Choroid plexus epithelial cell (primary cell): ENCODE data around the gene PHIP.

ENCODE experiments used
- DNase-seq: peaks from one replicate; pipeline ENCODE4 v3.0.0-alpha.2; 2010; ENCODE audit warnings: low read depth
- H3K4me3 ChIP-seq: 2 replicates; pipeline ENCODE4 v1.5.1; 2011; ENCODE audit warnings: low read depth, mild to moderate bottlenecking, control low read depth, low read length, moderate library complexity
- CTCF ChIP-seq: conservative IDR thresholded peaks from 2 replicates; pipeline ENCODE4 v1.5.1; 2011; ENCODE audit warnings: low read depth, mild to moderate bottlenecking, control low read depth, inconsistent platforms, low read length, moderate library complexity

PHIP gene

DNA sequence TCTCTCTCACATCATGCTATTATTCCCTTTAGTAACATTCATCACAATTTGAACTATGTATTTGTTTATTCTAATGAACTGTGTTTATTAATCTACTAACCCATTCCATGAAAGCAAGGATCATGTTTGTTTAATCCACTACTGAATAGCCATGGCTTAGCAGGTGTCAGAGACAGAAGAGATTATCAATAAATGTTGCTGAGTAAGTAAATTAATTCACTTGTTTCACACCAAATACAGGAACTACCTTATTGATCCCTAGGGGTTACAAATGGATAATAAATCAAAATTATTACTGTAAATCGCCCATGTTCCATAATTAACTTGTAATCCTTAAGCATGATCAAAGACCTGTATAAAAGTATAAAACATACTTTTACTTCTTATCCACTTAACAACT is 76.6 kb downstream of the PHIP start:
- TF ChIP-seq CTCF = no peak
- no peak overlapping the region for H3K4me3 ChIP-seq
- DNase-seq = no peak

DNA sequence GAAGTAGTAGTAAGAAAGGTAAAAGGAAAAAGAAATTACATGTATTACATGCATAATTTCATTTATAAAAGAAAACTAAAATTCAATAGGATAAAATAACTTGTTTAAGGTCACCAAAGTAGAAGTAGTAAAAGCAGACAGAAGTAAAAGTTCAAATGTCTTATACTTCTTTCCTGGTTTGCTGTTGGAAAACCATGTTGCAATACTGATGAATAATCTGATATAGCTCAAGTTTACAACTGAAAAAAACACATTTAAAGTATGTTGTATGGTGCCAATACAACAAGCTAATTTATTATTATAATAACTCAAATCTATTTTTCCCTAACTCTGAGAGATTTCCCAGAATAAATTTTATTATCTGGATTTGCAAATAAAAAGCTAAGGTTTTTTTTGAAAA is 78.3 kb downstream of the PHIP start:
- DNase-seq = peak; percentile 34

GRCh38 chr6:78995946-78996345 is 82.1 kb downstream of the PHIP start:
- H3K4me3 ChIP-seq = no peak overlapping the region
- DNase-seq = peak; percentile 40
- no peak for TF ChIP-seq CTCF

More for the DNA sequence above, 78.3 kb downstream of the PHIP start:
- no peak for TF ChIP-seq CTCF
- H3K4me3 ChIP-seq = no peak overlapping the region

DNA sequence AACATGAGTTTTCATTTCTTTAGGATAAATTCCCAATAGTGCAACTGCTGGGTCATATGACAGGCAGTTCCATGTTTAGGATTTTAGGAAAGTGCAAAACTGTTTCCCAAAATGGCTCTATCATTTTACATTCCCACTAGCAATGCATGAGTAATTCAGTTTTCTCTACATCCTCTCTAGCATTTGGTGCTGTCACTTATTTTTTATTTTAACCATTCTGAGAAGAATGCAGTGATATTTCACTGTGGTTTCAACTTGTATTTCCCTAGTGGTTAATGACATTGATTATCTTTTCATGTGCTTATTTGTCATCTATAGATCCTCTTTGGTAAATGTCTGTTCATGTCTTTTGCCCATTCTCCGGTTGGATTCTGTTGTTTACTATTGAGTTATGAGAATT is 82.7 kb downstream of the PHIP start:
- no peak for DNase-seq
- no peak overlapping the region for H3K4me3 ChIP-seq
- no peak for TF ChIP-seq CTCF

- H3K4me3 ChIP-seq = no peak overlapping the region
- TF ChIP-seq CTCF = no peak
- no peak for DNase-seq
Observed at GRCh38 chr6:78993955-78994354, 84.1 kb downstream of the PHIP start.

- no peak overlapping the region for H3K4me3 ChIP-seq
- no peak for DNase-seq
- TF ChIP-seq CTCF = no peak
Observed at GRCh38 chr6:78989191-78989590, 88.9 kb downstream of the PHIP start.

DNA sequence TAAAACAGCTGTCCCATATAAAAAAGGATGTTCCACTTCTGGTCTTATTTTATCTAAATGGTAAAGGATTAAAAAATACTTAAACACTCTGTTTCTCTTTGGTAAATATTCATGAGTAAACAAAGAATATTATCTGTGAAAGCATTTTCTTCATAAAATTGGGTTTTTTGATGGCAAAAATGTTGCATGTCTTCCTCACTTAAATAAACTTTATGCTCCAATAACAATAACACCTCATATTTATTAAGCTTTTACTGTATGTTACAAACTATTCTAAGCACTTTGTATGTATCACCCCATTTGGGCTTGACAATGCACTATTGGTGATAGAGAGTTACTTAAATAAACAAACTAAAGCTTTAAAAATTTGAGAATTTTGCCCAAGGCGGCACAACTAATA is 91.9 kb downstream of the PHIP start:
- no peak for TF ChIP-seq CTCF
- H3K4me3 ChIP-seq = no peak overlapping the region
- no peak for DNase-seq
